Keratinocyte (primary cell): ENCODE results near the gene ARMC9. TPM values are rescaled to one million over a fixed set of nuclear protein-coding genes. Genes with fewer than 3 reads are reported as not detected.

Experiments used
- DNase-seq: peaks from one replicate; pipeline ENCODE4 v3.0.0-alpha.2; 2011; ENCODE audit warnings: low read depth, missing footprints, low spot score
- FAIRE-seq: peaks from 2 replicates; lab custom pipeline; 2011; peaks lifted over from hg19 to GRCh38; lab: Jason Lieb, UNC
- H2AFZ ChIP-seq: 2 replicates; pipeline ENCODE4 v1.6.0; 2012; ENCODE audit warnings: low read length, control low read depth, inconsistent platforms; ENCODE audit not compliant: control insufficient read depth
- H3K27ac ChIP-seq: 2 replicates; pipeline ENCODE4 v1.5.1; 2011; ENCODE audit warnings: low read length; ENCODE audit not compliant: control insufficient read depth, insufficient read depth
- H3K27me3 ChIP-seq: 3 replicates; pipeline ENCODE4 v1.6.0; 2011; ENCODE audit warnings: low read length; ENCODE audit not compliant: control insufficient read depth, insufficient read depth; ENCODE audit errors: extremely low read depth
- H3K36me3 ChIP-seq, 2 experiments: 2 replicates in 1 of 2; 3 replicates in 1 of 2; pipeline ENCODE4 v1.5.1; 2011; ENCODE audit warnings: low read length in 2 of 2, mild to moderate bottlenecking in 1 of 2; ENCODE audit not compliant: control insufficient read depth in 2 of 2, insufficient read depth in 2 of 2; ENCODE audit errors: extremely low read depth in 1 of 2
- H3K4me1 ChIP-seq: 3 replicates; pipeline ENCODE4 v1.5.1; 2011; ENCODE audit warnings: low read length; ENCODE audit not compliant: control insufficient read depth, insufficient read depth; ENCODE audit errors: extremely low read depth
- H3K4me2 ChIP-seq: 3 replicates; pipeline ENCODE4 v1.6.0; 2011; ENCODE audit warnings: low read depth, low read length; ENCODE audit not compliant: control insufficient read depth, insufficient read depth; ENCODE audit errors: extremely low read depth
- H3K4me3 ChIP-seq, 3 experiments: fragments of 200-600 bp in 1 of 3; sonication (generic) in 1 of 3; 2 replicates in 2 of 3; 3 replicates in 1 of 3; pipeline ENCODE4 v1.5.1; 2011 to 2016; ENCODE audit warnings: low read length in 3 of 3, mild to moderate bottlenecking in 3 of 3, control low read depth in 2 of 3, inconsistent platforms in 1 of 3, low read depth in 1 of 3, mixed read lengths in 1 of 3, mixed run types in 1 of 3, moderate library complexity in 1 of 3; ENCODE audit not compliant: control insufficient read depth in 2 of 3, insufficient read depth in 2 of 3; ENCODE audit errors: extremely low read depth in 1 of 3
- H3K79me2 ChIP-seq: 2 replicates; pipeline ENCODE4 v1.6.0; 2012; ENCODE audit warnings: low read length; ENCODE audit not compliant: control insufficient read depth, insufficient read depth
- H3K9ac ChIP-seq: 3 replicates; pipeline ENCODE4 v1.6.0; 2011; ENCODE audit warnings: low read length; ENCODE audit not compliant: control insufficient read depth, insufficient read depth; ENCODE audit errors: extremely low read depth
- H3K9me1 ChIP-seq: 3 replicates; pipeline ENCODE4 v1.6.0; 2011; ENCODE audit warnings: low read length; ENCODE audit not compliant: control insufficient read depth, insufficient read depth; ENCODE audit errors: extremely low read depth
- H3K9me3 ChIP-seq: 2 replicates; pipeline ENCODE4 v1.5.1; 2012; ENCODE audit warnings: low read depth, low read length; ENCODE audit not compliant: control insufficient read depth
- H4K20me1 ChIP-seq: 3 replicates; pipeline ENCODE4 v1.6.0; 2011; ENCODE audit warnings: low read length; ENCODE audit not compliant: control insufficient read depth, insufficient read depth; ENCODE audit errors: extremely low read depth
- CTCF ChIP-seq, 3 experiments: IDR thresholded peaks in 1 of 3; conservative IDR thresholded peaks in 1 of 3; optimal IDR thresholded peaks in 1 of 3; 2 replicates in 2 of 3; 3 replicates in 1 of 3; pipeline versions ENCODE3 to v1.5.1; 2011; ENCODE audit warnings: low read length in 3 of 3, mild to moderate bottlenecking in 3 of 3, moderate library complexity in 2 of 3, control low read depth in 1 of 3, inconsistent platforms in 1 of 3; ENCODE audit not compliant: insufficient read depth in 2 of 3; ENCODE audit errors: extremely low read depth in 1 of 3
- EZH2 ChIP-seq: IDR thresholded peaks from one replicate; pipeline ENCODE4 v1.6.1; 2012; ENCODE audit warnings: inconsistent platforms, mild to moderate bottlenecking, low read length, moderate library complexity
- dilution Hi-C: fragments of 300-500 bp; cut with MboI; formaldehyde crosslinking; loops from one replicate; pipeline ENCODE4 v1.7.0; 2020; ENCODE audit warnings: low sequenced_read_pairs; ENCODE audit not compliant: extremely low pct_ligation_motif_present
- polyA plus RNA-seq, 5 experiments: library from polyadenylated mRNA; depleted of rRNA in 3 of 5; stranded (reverse) in 3 of 5; stranded (forward) in 1 of 5; unstranded in 1 of 5; fragments of >200 nt; gene quantifications; 1 replicate in 1 of 5; 2 replicates in 3 of 5; 3 replicates in 1 of 5; pipeline versions ENCODE4 v1.2.1 to v1.2.3, GENCODE V29; 2011 to 2012; ENCODE audit warnings: missing spikeins in 2 of 5, low read depth in 1 of 5, low replicate concordance in 1 of 5

Gene ARMC9
- polyA plus RNA-seq, 1 donor (not counting 4 experiments of a cell fraction or from before 2014, with no cell fraction given) = 16.2 TPM

- Histone ChIP-seq H3K4me1 (no peaks in the 10 kb centered on the region), H3K9ac (no peak overlapping the region), H3K27ac (no peak overlapping the region), H4K20me1 (no peaks in the 10 kb centered on the region), H3K4me2 (peak overlapping the region; percentile 89), H3K27me3 (no peaks in the 10 kb centered on the region), H2AFZ (no peak overlapping the region), H3K79me2 (no peaks in the 10 kb centered on the region), H3K9me1 (no peaks in the 10 kb centered on the region), H3K9me3 (no peaks in the 10 kb centered on the region), H3K4me3 (no peak overlapping the region), H3K36me3 (no peaks in the 10 kb centered on the region)
- TF ChIP-seq CTCF (optimal IDR thresholded peaks at IDR 0.05 in 1 of 3, IDR thresholded peaks at IDR 0.05 in 1 of 3, conservative IDR thresholded peaks at IDR 0.05 in 1 of 3; ENCODE audit: extremely low read depth in 1 of 3, insufficient read depth in 2 of 3, low read length in 3 of 3) (no peak), EZH2 (no peak)
- no peak for FAIRE-seq
- dilution Hi-C loops = no loop called here
- DNase-seq = no peak
These were observed 212.8 kb downstream of the ARMC9 start for GRCh38 chr2:231411237-231411636.

GRCh38 chr2:231411831-231412617 lies 213.6 kb downstream of the ARMC9 start:
- DNase-seq = peak; percentile 21
- Histone ChIP-seq H3K36me3 (no peaks in the 10 kb centered on the region), H3K27ac (peak overlapping the region; percentile 34), H3K4me3 (peak overlapping the region; percentile 52 to 78 (median 69)), H3K4me2 (peak overlapping the region; percentile 89), H3K27me3 (no peaks in the 10 kb centered on the region), H3K9ac (peak overlapping the region; percentile 79), H3K9me1 (no peaks in the 10 kb centered on the region), H3K4me1 (no peaks in the 10 kb centered on the region), H2AFZ (peak overlapping the region; percentile 91), H4K20me1 (no peaks in the 10 kb centered on the region), H3K79me2 (no peaks in the 10 kb centered on the region), H3K9me3 (no peaks in the 10 kb centered on the region)
- dilution Hi-C loops = no loop called here
- peak; percentile 73 for FAIRE-seq
- no peak for TF ChIP-seq EZH2
- peak; percentile 82 to 96 (median 91) for TF ChIP-seq CTCF (optimal IDR thresholded peaks at IDR 0.05 in 1 of 3, IDR thresholded peaks at IDR 0.05 in 1 of 3, conservative IDR thresholded peaks at IDR 0.05 in 1 of 3; ENCODE audit: extremely low read depth in 1 of 3, insufficient read depth in 2 of 3, low read length in 3 of 3)
